ENCODE measurements around the gene DCST1.

GRCh38 chr1:155010211-155010918, 23.3 kb upstream of the DCST1 start:
- no peak for TF ChIP-seq CTCF (conservative IDR thresholded peaks at IDR 0.05; ENCODE audit: low read depth, low read length)
- TF ChIP-seq EZH2 (IDR thresholded peaks at IDR 0.05; ENCODE audit: borderline replicate concordance, low read depth, low read length, poor library complexity, severe bottlenecking), result no peak
